GM21381 (cell line): Measurements from ENCODE around the gene TMEM225B.
"Not testable (repeated sequence)": the region's sequence is repeated elsewhere in the genome, so short reads cannot be mapped to it uniquely, and the experiment has no call there.

Experiments used
- ATAC-seq: cut with Tn5 transposase; IDR thresholded peaks from one replicate; pipeline ENCODE4 v1.9.1; 2021; ENCODE audit warnings: mild to moderate bottlenecking, moderate library complexity; ENCODE audit not compliant: unreplicated experiment

Gene TMEM225B

DNA sequence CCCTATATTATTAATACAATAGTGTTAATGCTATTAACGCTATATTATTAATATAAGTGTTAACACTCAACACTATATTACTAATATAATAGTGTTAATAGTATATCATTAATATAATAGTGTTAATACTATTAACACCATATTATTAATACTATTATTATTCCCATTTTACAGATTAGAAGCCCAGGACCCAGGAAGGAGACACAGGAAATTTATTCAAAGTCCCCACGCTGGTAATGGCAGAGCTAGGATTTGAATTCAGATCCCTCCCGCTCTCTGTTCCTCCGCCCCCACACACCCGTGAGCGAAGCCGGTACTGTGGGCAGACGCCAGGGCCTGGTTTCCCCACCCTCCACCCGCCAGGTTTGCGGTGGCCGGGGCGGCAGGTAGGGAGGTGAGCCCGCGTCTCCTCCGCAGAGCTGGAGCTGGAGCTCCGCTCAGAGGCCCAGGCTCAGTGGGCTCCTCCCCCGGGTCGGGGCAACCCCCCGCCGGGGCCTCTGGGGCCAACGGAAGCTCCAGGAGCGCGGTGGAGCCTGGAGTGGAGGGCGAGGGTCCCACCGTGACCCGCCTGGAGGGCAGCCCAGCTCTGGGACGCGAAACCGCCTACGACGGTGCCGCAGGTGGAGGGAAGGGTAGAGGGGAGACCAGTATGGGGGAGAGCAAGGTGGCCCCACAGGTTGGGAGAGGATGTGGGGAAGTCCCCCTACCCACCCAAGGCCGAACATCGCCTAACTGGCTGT lies at the start of gene TMEM225B:
TSS of gene TMEM225B (plus strand) at position 506 of the 740 bp plus-strand sequence. CDS start 6,122 bp downstream, outside the sequence.
- ATAC-seq = no peak

- ATAC-seq = not testable (repeated sequence)
Observed at GRCh38 chr7:99549545-99549944, 48.5 kb upstream of the TMEM225B start.

- no peak for ATAC-seq
Observed at GRCh38 chr7:99551334-99551733, 46.7 kb upstream of the TMEM225B start.

DNA sequence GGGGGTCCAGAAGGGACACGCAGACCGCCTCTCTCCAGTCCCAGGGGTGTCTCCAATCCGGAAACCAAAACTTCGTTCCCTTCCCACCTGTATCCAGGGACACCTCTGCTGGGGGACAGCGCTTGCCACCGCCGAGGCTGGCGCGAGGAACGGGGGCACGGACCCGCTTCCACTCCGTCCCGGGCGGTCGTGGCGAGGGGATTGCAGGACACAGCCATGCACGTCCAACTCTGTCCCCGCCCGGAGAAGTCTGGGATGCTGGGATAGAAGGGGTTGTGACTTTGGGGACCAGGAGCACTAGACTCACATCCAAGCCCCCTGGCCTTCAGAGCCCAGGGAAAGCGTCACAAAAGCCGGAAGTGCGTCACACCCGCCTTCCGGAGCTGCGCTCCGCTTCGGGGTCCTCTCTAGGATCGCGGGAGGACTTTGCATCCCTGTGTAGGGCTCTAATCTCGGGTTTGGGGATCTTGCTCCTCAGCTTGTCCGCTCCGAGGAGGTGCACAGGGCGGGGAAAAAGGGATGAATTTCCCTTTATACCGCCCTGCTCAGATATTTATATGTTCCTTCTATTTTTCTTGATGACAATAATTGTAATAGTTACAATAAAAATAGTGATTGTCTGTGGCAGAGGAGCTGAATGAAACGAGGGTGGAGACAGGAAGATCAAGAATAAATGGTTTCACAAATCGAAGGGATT lies 46.2 kb upstream of the TMEM225B start, which contains the start of gene FAM200A:
TSS of gene FAM200A (minus strand) at position 348 of the 697 bp plus-strand sequence. CDS start 3,707 bp downstream, outside the sequence.
- peak; percentile 95 for ATAC-seq

DNA sequence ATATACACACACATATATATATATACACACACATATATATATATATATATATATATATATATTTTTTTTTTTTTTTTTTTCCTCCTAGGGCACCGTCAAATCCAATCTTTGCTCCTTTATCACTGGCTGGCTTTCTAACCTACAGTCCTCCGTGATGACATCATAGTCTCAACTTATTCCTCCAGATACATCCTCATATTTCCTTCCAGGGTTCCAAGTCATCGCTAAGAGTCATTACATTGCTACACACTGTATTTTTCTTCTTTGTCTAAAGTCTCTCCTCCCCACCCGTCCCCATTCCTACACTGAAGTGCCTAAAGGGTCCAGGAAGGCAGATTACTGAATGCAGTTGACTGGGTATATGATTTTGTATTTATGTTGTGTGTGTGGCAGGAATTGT lies 45.0 kb upstream of the TMEM225B start:
- no peak for ATAC-seq

GRCh38 chr7:99554939-99555338 lies 43.1 kb upstream of the TMEM225B start:
- no peak for ATAC-seq

DNA sequence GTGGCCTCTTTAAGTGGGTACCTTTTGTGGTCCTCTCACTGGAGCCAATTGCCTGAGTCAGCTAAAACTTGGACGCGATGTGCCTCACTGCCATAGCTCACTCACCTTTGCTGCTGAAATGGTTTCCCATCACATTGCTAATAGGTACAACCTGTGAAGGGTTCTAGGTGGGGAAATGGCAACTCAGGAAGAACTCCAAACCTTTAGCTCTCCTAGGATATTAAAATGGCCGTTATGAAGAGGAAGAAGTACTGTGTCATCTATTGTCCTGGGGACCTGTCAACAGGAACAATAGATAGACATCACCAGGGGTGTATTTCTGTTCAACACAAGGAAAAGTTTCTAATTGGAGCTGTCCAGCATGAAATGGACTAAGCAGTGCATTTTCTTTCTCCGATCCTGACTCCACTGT lies 40.9 kb upstream of the TMEM225B start:
- ATAC-seq = no peak

GRCh38 chr7:99557940-99558305 lies 40.1 kb upstream of the TMEM225B start:
- peak; percentile 52 for ATAC-seq

- ATAC-seq = peak; percentile 80
Observed at GRCh38 chr7:99558306-99559174, 39.5 kb upstream of the TMEM225B start, which contains the start of gene ZNF655. Gene ZNF655 (plus strand): TSS chr7:99558642. CDS start chr7:99560560, 1,918 bp downstream.

DNA sequence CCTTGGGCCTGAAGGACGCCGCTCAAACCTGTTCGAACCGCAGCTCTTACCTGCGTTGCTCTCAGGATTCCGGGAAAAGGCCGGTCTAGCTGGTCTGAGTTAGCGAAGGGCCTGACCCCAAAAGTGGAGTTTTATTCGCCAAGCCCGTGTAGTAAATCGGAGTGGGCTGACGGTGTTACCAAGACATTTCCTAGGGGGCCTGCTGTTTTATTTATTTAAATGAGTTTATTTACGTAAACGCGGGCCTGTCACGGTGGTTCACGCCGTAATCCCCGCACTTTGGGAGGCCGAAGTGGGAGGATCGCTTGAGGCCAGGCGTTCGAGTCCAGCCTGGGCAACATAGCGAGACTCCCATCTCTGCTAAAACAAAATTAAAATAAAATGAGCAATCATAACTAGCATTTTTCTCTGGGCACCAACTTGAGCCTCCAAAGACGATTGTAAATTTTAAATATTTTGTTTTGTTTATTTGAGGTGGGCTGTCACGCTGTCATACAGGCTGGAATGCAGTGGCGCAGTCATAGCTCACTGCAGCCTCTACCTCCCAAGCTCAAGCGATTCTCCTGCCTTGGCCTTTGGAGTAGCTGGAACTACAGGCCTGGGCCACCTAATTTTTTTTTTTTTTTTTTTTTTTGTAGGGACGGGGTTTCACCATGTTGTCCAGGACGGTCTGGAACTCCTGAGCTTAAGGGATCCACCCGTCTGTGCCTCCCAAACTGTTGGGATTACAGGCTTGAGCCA lies 38.7 kb upstream of the TMEM225B start:
- ATAC-seq = no peak

GRCh38 chr7:99560834-99561736 lies 37.0 kb upstream of the TMEM225B start:
- ATAC-seq = no peak

DNA sequence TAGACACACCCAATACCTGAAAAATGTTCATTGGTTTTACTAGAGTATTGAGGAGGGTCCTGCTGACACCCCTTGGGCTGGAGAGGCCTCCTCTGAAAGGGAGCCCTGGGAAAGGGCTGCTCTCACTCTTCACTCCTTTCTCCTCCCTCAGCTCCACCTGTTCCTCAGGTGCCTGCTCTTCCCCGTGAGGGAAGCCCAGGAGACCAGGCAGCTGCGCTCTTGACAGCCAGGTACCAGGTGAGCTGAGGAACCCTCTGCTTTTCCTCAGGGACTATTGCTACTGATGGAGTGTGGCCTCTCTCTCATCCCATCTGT lies 36.4 kb upstream of the TMEM225B start:
- no peak for ATAC-seq

GRCh38 chr7:99562114-99562784 lies 35.8 kb upstream of the TMEM225B start:
- ATAC-seq = no peak

GRCh38 chr7:99562832-99563231 lies 35.2 kb upstream of the TMEM225B start:
- no peak for ATAC-seq

DNA sequence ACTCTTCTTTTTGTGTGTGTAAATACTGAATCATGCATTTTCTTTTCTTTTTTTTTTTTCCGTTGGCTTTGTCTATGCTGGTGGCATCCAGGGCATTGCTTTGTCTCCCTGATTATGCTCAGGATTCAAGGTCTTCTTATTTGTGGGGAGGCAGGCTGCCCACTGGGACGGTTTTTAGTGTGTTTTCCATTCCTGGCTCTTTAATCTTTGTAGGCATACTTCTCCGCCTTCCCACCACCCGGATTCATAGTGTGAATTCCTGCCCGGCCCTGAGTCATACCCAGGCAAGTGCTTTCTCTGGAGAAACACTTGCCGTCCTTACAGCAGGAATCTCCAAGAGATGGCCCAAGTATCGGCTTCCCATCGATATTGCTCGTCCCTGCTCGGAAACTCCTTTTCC lies 34.4 kb upstream of the TMEM225B start:
- ATAC-seq = no peak

GRCh38 chr7:99568770-99569169 lies 29.3 kb upstream of the TMEM225B start:
- not testable (repeated sequence) for ATAC-seq

- ATAC-seq = no peak
Observed at GRCh38 chr7:99571768-99572167, 26.3 kb upstream of the TMEM225B start.

GRCh38 chr7:99573257-99573656 lies 24.8 kb upstream of the TMEM225B start:
- ATAC-seq = no peak

GRCh38 chr7:99576251-99576650 lies 21.8 kb upstream of the TMEM225B start:
- no peak for ATAC-seq
